Activated CD8-positive, alpha-beta memory T cell treated with anti-CD3 and anti-CD28 coated beads, Interleukin-2, amount 50 U/mL, for 4 hours (primary cell): Measurements from ENCODE around the gene NSUN6.
"Not testable (repeated sequence)": the region's sequence is repeated elsewhere in the genome, so short reads cannot be mapped to it uniquely, and the experiment has no call there.

Source experiments
- DNase-seq: peaks from one replicate; pipeline ENCODE4 v3.0.0-alpha.2; 2020

The NSUN6 gene

GRCh38 chr10:18607503-18608378 lies 43.6 kb downstream of the NSUN6 start:
- DNase-seq: no peak

GRCh38 chr10:18606051-18606695 lies 45.2 kb downstream of the NSUN6 start:
- no peak for DNase-seq

- no peak for DNase-seq
Observed at GRCh38 chr10:18601321-18601720, 50.1 kb downstream of the NSUN6 start.

- no peak for DNase-seq
Observed at GRCh38 chr10:18599392-18599791, 52.0 kb downstream of the NSUN6 start.

GRCh38 chr10:18594574-18595156 lies 56.7 kb downstream of the NSUN6 start:
- no peak for DNase-seq

GRCh38 chr10:18591141-18591540 lies 60.2 kb downstream of the NSUN6 start:
- DNase-seq: not testable (repeated sequence)

- not testable (repeated sequence) for DNase-seq
Observed at GRCh38 chr10:18586637-18587036, 64.8 kb downstream of the NSUN6 start.

- DNase-seq: no peak
Observed at GRCh38 chr10:18583575-18584270, 67.7 kb downstream of the NSUN6 start.

GRCh38 chr10:18582803-18583202 lies 68.6 kb downstream of the NSUN6 start:
- no peak for DNase-seq

- no peak for DNase-seq
Observed at GRCh38 chr10:18577823-18578685, 73.3 kb downstream of the NSUN6 start.

GRCh38 chr10:18576586-18576985 lies 74.8 kb downstream of the NSUN6 start:
- no peak for DNase-seq

GRCh38 chr10:18572959-18573561 lies 78.3 kb downstream of the NSUN6 start:
- DNase-seq: no peak

- DNase-seq: no peak
Observed at GRCh38 chr10:18571780-18572179, 79.6 kb downstream of the NSUN6 start.

- DNase-seq: no peak
Observed at GRCh38 chr10:18571076-18571475, 80.3 kb downstream of the NSUN6 start.

GRCh38 chr10:18570386-18570785 lies 81.0 kb downstream of the NSUN6 start:
- DNase-seq: not testable (repeated sequence)

GRCh38 chr10:18567343-18567856 lies 84.0 kb downstream of the NSUN6 start:
- DNase-seq: no peak

GRCh38 chr10:18566177-18566576 lies 85.2 kb downstream of the NSUN6 start:
- no peak for DNase-seq

- no peak for DNase-seq
Observed at GRCh38 chr10:18565006-18565405, 86.4 kb downstream of the NSUN6 start.

GRCh38 chr10:18563003-18563726 lies 88.2 kb downstream of the NSUN6 start:
- no peak for DNase-seq

- no peak for DNase-seq
Observed at GRCh38 chr10:18561861-18562551, 89.4 kb downstream of the NSUN6 start.
